SU-DHL-6 (cell line): Measurements from ENCODE around the gene STK32C.

Experiments used
- CTCF ChIP-seq: fragments of 200-600 bp; sonication (generic); IDR thresholded peaks from one replicate; pipeline ENCODE4 v1.5.1; 2017; ENCODE audit warnings: antibody characterized with exemption, mild to moderate bottlenecking, low read length, moderate library complexity; ENCODE audit not compliant: insufficient read depth, poor library complexity, severe bottlenecking
- EZH2phosphoT487 ChIP-seq: fragments of 200-600 bp; sonication (generic), shearing (Covaris generic); conservative IDR thresholded peaks from 2 replicates; pipeline ENCODE4 v1.6.1; 2018; ENCODE audit warnings: mild to moderate bottlenecking, antibody characterized with exemption, low read length, moderate library complexity, mixed read lengths

DNA sequence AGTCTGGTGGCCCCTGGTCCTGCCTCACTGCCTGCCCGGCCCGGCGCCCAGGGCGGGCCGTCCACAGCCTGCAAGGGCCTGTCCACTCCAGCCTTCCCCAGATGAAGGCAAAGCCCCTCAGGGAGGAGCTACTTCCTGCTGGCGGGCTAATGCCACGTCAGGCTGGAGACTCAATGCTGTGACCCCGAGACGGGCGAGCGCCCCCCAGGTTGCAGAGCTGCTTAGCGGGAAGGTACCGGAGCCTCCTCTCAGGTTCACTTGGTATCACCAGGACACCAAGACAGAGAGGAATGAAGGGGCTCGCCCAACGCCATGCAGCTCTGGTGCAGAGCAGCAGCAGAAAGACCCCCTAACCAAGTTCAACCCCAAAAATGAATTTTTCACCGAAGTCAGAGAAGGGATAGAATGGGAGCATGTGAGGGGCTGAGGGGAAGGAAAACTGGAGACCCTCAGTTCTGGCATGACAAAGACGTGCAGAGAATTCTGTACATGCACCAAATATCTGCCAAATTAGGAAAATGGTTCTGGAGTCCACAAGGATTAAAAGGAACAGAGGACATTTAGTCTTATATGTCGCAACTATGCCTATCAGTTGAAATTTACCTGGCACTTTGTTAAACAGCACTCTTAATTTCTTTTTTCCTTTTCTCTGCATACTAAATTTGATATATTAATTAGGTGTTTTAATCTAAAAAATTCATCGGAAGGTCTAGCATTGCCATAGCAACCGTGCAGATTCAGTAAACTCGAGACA, 2.8 kb downstream of the STK32C start:
- TF ChIP-seq CTCF = no peak
- no peak for TF ChIP-seq EZH2phosphoT487
